MCF 10A (cell line): Measurements from ENCODE around the gene FAM227B. TPM values are rescaled to one million over a fixed set of nuclear protein-coding genes. Genes with fewer than 3 reads are reported as not detected.
"Not testable (repeated sequence)": the region's sequence is repeated elsewhere in the genome, so short reads cannot be mapped to it uniquely, and the experiment has no call there.

Source experiments
- BruUV-seq: library from RNA; stranded (reverse); fragments of 400-500 nt; replicated peaks from 2 replicates; lab custom pipeline; 2021; lab: Mats Ljungman, UMichigan
- CTCF ChIA-PET: fragments of 300-600 bp; sonication (Branson Sonifier 250); formaldehyde crosslinking; extraction: SDS; loops from one replicate; lab custom pipeline; 2021; ENCODE audit warnings: antibody characterized with exemption, inconsistent platforms; lab: Yijun Ruan, JAX
- POLR2A ChIA-PET: fragments of 300-600, 350-650 bp; sonication (Branson Sonifier 250); formaldehyde crosslinking; extraction: SDS; loops from one replicate; lab custom pipeline; 2020; ENCODE audit warnings: antibody characterized with exemption, inconsistent platforms; lab: Yijun Ruan, JAX
- DNase-seq: peaks from one replicate; pipeline ENCODE4 v3.0.0-alpha.2; 2018; ENCODE audit not compliant: unreplicated experiment
- H3K27ac Mint-ChIP-seq: one replicate; pipeline ENCODE4 v1.8.0; 2022; ENCODE audit warnings: mild to moderate bottlenecking, low read depth, mixed read lengths; ENCODE audit not compliant: unreplicated experiment
- H3K27me3 Mint-ChIP-seq: one replicate; pipeline ENCODE4 v1.8.0; 2022; ENCODE audit warnings: mixed read lengths; ENCODE audit not compliant: insufficient read depth, unreplicated experiment
- H3K36me3 Mint-ChIP-seq: one replicate; pipeline ENCODE4 v1.8.0; 2022; ENCODE audit warnings: mild to moderate bottlenecking, moderate library complexity, mixed read lengths; ENCODE audit not compliant: insufficient read depth, unreplicated experiment
- H3K4me1 Mint-ChIP-seq: one replicate; pipeline ENCODE4 v1.8.0; 2022; ENCODE audit warnings: mixed read lengths; ENCODE audit not compliant: insufficient read depth, unreplicated experiment
- H3K4me3 Mint-ChIP-seq: one replicate; pipeline ENCODE4 v1.8.0; 2022; ENCODE audit warnings: mild to moderate bottlenecking, moderate library complexity, mixed read lengths; ENCODE audit not compliant: unreplicated experiment
- H3K9me3 Mint-ChIP-seq: one replicate; pipeline ENCODE4 v1.8.0; 2022; ENCODE audit warnings: mixed read lengths; ENCODE audit not compliant: unreplicated experiment
- intact Hi-C: fragments of 100-400 bp; cut with micrococcal nuclease; formaldehyde crosslinking; loops from 2 replicates; pipeline ENCODE4 v1.14.1; 2022
- total RNA-seq: library from RNA; stranded (reverse); gene quantifications from 2 replicates; pipeline ENCODE4 v1.2.3, GENCODE V29; 2022
- TF ChIP-seq, protein P1 (sequence below): fragments of 200-600 bp; IDR thresholded peaks from one replicate; pipeline ENCODE4 v1.8.0; 2022; ENCODE audit warnings: antibody characterized with exemption, mild to moderate bottlenecking; ENCODE audit not compliant: unreplicated experiment

FAM227B gene
- total RNA-seq, 1 experiment from 2014 or later, result 5.8 TPM

DNA sequence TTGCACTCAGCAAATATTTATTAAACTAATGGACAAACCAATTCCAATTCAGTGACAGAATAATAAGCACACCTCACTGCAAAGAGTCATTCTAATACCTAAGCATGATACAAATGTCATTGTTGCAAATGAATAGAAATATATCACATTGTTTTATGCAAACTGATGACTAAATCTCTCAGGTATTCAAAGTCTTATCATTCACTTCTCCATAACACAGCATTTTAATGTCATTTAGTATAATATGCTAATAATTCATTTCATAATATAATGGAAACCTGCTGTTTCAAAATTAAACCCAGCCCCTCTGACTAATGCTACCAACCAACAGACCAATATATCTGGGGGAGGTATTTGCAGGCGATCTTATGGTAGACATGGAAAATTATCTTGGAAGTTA, 125.8 kb downstream of the FAM227B start:
- DNase-seq, result no peak
- Mint-ChIP-seq H3K4me1 (peaks cover 40% of the 10 kb centered on the region), H3K4me3 (no peak overlapping the region), H3K36me3 (no peaks in the 10 kb centered on the region), H3K27ac (no peak overlapping the region), H3K27me3 (no peaks in the 10 kb centered on the region), H3K9me3 (peaks cover 11% of the 10 kb centered on the region)
- intact Hi-C loops, result loop anchor here (10.0 kb wide), 1 partner anchor 130 kb away; the partner anchor contains the start of genes DTWD1 and FAM227B
- POLR2A ChIA-PET, result no interaction called here
- BruUV-seq, result no TSS peak
- TF ChIP-seq, protein P1, sequence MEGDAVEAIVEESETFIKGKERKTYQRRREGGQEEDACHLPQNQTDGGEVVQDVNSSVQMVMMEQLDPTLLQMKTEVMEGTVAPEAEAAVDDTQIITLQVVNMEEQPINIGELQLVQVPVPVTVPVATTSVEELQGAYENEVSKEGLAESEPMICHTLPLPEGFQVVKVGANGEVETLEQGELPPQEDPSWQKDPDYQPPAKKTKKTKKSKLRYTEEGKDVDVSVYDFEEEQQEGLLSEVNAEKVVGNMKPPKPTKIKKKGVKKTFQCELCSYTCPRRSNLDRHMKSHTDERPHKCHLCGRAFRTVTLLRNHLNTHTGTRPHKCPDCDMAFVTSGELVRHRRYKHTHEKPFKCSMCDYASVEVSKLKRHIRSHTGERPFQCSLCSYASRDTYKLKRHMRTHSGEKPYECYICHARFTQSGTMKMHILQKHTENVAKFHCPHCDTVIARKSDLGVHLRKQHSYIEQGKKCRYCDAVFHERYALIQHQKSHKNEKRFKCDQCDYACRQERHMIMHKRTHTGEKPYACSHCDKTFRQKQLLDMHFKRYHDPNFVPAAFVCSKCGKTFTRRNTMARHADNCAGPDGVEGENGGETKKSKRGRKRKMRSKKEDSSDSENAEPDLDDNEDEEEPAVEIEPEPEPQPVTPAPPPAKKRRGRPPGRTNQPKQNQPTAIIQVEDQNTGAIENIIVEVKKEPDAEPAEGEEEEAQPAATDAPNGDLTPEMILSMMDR, result no peak
- CTCF ChIA-PET, result interaction anchor here (1.5 kb wide), 1 partner anchor 15 kb away, joined by 3 read pairs; no protein-coding TSS in a partner anchor

DNA sequence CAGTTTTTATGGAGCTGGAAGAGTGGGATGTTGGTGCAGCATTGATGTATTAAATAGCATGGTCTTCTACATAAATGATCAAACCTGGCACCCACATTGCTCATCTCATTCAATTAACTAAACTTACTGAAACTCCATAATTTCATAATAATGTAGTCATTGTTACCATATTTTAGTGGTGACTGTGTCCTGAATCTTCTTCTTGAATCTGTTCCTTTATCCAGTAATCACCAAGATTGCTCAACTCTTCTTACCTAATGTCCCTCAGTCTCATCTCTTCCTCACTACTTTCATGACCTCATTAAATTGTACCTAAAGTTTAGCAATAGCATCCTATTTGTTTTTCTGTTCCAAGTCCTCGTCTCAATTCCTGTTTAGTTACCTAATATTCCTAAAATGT, 127.8 kb downstream of the FAM227B start:
- Mint-ChIP-seq H3K36me3 (no peaks in the 10 kb centered on the region), H3K4me3 (no peak overlapping the region), H3K9me3 (peaks cover 11% of the 10 kb centered on the region), H3K27ac (peak overlapping the region; percentile 43), H3K4me1 (peaks cover 40% of the 10 kb centered on the region), H3K27me3 (no peaks in the 10 kb centered on the region)
- DNase-seq, result peak; percentile 79
- intact Hi-C loops, result loop anchor here (10.0 kb wide), 1 partner anchor 132 kb away; the partner anchor contains the start of genes DTWD1 and FAM227B
- POLR2A ChIA-PET, result interaction anchor here (1.0 kb wide), 1 partner anchor 8 kb away, joined by 3 read pairs; no protein-coding TSS in a partner anchor
- BruUV-seq, result no TSS peak
- TF ChIP-seq, protein P1, result no peak
- CTCF ChIA-PET, result no interaction called here

DNA sequence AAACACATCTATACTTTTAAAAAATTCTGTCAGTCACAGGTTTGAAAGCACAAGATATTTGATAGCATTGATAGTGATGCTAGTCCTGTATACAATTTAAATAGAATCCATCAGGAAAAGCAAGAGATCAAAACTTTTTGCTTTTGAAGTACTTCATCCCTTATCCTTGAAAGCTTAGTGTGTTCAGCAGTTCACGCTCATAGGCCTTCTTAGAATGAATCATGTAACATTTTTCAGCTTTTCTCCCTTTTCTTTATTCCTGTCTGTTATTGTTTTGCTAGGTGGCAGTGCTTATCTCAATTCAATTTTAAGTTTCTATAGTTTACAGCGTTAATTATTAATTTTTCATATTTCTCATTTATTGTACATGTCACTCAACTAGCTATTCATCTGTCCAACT, 128.5 kb downstream of the FAM227B start:
- H3K9me3 Mint-ChIP-seq, result peaks cover 11% of the 10 kb centered on the region
- TF ChIP-seq, protein P1, result no peak
- peaks cover 40% of the 10 kb centered on the region for H3K4me1 Mint-ChIP-seq
- no peak overlapping the region for H3K27ac Mint-ChIP-seq
- no peak overlapping the region for H3K4me3 Mint-ChIP-seq
- ChIA-PET CTCF (interaction anchor here (0.7 kb wide), 1 partner anchor 21 kb away, joined by 3 read pairs; no protein-coding TSS in a partner anchor), POLR2A (interaction anchor here (1.0 kb wide), 1 partner anchor 8 kb away, joined by 3 read pairs; no protein-coding TSS in a partner anchor)
- intact Hi-C loops, result loop anchor here (10.0 kb wide), 1 partner anchor 133 kb away; the partner anchor contains the start of genes DTWD1 and FAM227B
- DNase-seq, result no peak
- H3K27me3 Mint-ChIP-seq, result no peaks in the 10 kb centered on the region
- no peaks in the 10 kb centered on the region for H3K36me3 Mint-ChIP-seq
- BruUV-seq, result no TSS peak

DNA sequence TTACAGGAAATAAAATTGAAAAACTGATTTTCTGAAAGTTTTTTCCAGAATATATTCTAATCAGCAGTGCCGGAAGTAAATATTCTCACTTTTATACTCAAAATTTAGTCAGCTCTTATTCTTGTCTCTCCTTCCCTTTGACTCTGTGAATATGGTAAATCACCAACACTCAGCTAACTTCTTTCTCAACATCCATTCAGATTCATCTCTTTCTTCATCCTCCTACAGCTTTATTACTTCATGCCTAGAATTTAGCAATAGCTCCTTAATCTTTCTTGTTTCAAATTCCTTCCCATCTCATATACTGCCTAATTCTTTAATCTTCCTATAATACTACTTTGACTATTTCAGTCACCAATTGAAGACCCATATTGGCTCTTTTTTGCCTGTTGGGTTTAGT, 129.7 kb downstream of the FAM227B start:
- CTCF ChIA-PET, result interaction anchor here (0.7 kb wide), 2 partner anchors 68 to 516 kb away, joined by 3 read pairs; no protein-coding TSS in a partner anchor
- Mint-ChIP-seq H3K4me3 (no peak overlapping the region), H3K27ac (peak overlapping the region; percentile 3), H3K27me3 (no peaks in the 10 kb centered on the region), H3K9me3 (peaks cover 11% of the 10 kb centered on the region), H3K4me1 (peaks cover 36% of the 10 kb centered on the region), H3K36me3 (no peaks in the 10 kb centered on the region)
- DNase-seq, result peak; percentile 35
- POLR2A ChIA-PET, result interaction anchor here (0.5 kb wide), 1 partner anchor 847 kb away, joined by 3 read pairs; no protein-coding TSS in a partner anchor
- no TSS peak for BruUV-seq
- intact Hi-C loops, result loop anchor here (10.0 kb wide), 1 partner anchor 134 kb away; the partner anchor contains the start of genes DTWD1 and FAM227B
- TF ChIP-seq, protein P1, result no peak

DNA sequence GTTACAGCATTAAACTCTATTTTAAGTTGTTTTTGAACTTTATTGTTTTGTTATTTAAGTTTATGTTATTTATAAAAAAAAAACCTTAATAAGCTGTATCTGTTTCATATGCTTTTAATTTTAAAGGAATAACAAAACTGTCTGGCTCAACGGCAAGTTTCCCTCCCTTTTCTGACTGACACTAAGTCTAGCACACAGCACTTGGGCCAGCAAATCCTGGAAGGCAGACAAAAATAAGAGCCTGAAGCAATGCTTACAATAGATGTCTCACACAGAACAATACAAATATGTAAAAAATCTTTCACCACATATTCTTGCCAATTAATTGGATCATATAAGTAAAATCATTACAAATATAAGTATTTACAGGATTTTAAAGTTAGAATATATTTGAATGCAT, 135.2 kb downstream of the FAM227B start:
- H3K27me3 Mint-ChIP-seq, H3K9me3 Mint-ChIP-seq, CTCF ChIA-PET, H3K36me3 Mint-ChIP-seq, H3K27ac Mint-ChIP-seq, BruUV-seq, intact Hi-C loops, H3K4me1 Mint-ChIP-seq, POLR2A ChIA-PET, H3K4me3 Mint-ChIP-seq: not testable (repeated sequence)
- DNase-seq, result peak; percentile 65

DNA sequence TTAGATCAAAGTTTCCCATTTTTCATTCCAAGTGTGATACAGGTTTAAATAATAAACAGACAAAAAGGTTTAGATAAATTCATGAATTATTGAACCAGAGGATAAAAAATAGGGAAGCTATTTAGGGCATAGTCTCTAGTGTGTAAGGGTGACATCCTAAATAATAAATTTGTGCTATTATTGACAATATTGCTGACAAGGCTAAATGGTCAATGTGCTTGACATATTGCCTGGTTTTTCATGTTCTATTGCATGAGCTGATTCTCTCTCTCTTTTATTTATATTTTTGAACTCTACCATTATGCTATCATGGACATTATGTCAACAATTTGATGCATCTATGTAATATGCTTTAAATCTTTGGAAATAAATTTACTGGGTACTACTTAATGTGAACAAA, 141.6 kb downstream of the FAM227B start:
- H3K9me3 Mint-ChIP-seq, BruUV-seq, intact Hi-C loops, H3K27me3 Mint-ChIP-seq, H3K27ac Mint-ChIP-seq, H3K4me1 Mint-ChIP-seq, H3K4me3 Mint-ChIP-seq, CTCF ChIA-PET, H3K36me3 Mint-ChIP-seq, DNase-seq: not testable (repeated sequence)
- POLR2A ChIA-PET, result interaction anchor here (0.6 kb wide), 1 partner anchor 147 kb away, joined by 3 read pairs; no protein-coding TSS in a partner anchor
